Activated CD8-positive, alpha-beta T cell treated with anti-CD3 and anti-CD28 coated beads for 36 hours (primary cell): ENCODE measurements around the gene MYLK. TPM values are rescaled to one million over a fixed set of nuclear protein-coding genes. Genes with fewer than 3 reads are reported as not detected.

ENCODE experiments used
- ATAC-seq: fragments of 200-7000 bp; cut with Tn5 transposase; one replicate; pipeline ENCODE4 v1.10.0; 2021; ENCODE audit warnings: mild to moderate bottlenecking, moderate library complexity
- CTCF ChIA-PET: fragments of 350-600 bp; sonication (Branson Sonifier 250); formaldehyde crosslinking; loops from one replicate; lab custom pipeline; 2021; ENCODE audit warnings: antibody characterized with exemption; lab: Charles Lee
- POLR2A ChIA-PET: fragments of 350-600 bp; sonication (Branson Sonifier 250); formaldehyde crosslinking; loops from one replicate; lab custom pipeline; 2021; ENCODE audit warnings: antibody characterized with exemption; lab: Charles Lee
- DNase-seq: peaks from one replicate; pipeline ENCODE4 v3.0.0-alpha.2; 2020
- H3K27ac Mint-ChIP-seq: one replicate; pipeline ENCODE4 v1.8.0; 2021; ENCODE audit warnings: mild to moderate bottlenecking, mixed read lengths
- H3K27me3 Mint-ChIP-seq: one replicate; pipeline ENCODE4 v1.8.0; 2021; ENCODE audit warnings: mixed read lengths
- H3K36me3 Mint-ChIP-seq: one replicate; pipeline ENCODE4 v1.8.0; 2021; ENCODE audit warnings: low read depth, mixed read lengths
- H3K4me1 Mint-ChIP-seq: one replicate; pipeline ENCODE4 v1.8.0; 2021; ENCODE audit warnings: low read depth, mixed read lengths
- H3K4me3 Mint-ChIP-seq: one replicate; pipeline ENCODE4 v1.8.0; 2021; ENCODE audit warnings: mild to moderate bottlenecking, moderate library complexity, mixed read lengths
- H3K9me3 Mint-ChIP-seq: one replicate; pipeline ENCODE4 v1.8.0; 2021; ENCODE audit warnings: mixed read lengths
- intact Hi-C: fragments of 100-400 bp; cut with micrococcal nuclease; formaldehyde crosslinking; loops from one replicate; pipeline ENCODE4 v1.10.0; 2022
- total RNA-seq, 2 experiments: library from RNA; stranded (reverse); gene quantifications; one replicate each; pipeline ENCODE4 v1.2.3, GENCODE V29; 2021
- TF ChIP-seq, protein P1 (sequence below): fragments of 200-600 bp; IDR thresholded peaks from one replicate; pipeline ENCODE4 v1.8.0; 2022; ENCODE audit warnings: antibody characterized with exemption, mild to moderate bottlenecking

MYLK gene
- total RNA-seq, 2 experiments from 2014 or later, result 0.34 TPM; not detected in 1

DNA sequence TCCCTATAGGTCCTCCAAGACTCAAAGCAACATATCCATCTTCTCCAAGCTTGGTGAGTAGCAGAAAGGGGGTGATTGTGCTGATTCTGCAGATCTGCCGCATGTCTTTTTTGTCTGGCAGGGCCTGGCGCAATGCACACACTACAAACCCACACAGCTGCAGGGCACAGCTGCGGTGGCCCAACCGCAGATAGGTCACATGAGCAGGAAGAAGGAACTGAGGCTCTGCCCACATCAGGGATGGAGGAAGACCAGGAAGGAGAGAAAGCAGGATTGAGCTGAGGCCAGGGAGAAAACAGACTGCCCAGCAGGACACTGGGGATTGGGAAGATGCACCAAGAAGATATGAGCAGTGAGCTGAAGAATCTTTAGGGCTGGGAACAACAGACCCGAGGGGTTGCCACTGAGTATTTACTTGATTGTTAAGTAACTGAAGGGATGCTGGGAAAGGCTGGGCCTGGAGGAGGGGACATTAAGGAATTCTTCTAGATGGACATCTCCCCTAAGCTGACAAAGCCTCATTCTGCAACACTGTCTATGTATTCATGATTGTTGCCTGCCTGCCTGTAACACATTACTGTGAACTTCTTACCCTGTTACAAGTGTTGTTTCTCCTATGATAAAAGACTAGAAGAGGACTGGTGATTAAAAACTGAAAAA lies 126.7 kb downstream of the MYLK start:
- TF ChIP-seq, protein P1, sequence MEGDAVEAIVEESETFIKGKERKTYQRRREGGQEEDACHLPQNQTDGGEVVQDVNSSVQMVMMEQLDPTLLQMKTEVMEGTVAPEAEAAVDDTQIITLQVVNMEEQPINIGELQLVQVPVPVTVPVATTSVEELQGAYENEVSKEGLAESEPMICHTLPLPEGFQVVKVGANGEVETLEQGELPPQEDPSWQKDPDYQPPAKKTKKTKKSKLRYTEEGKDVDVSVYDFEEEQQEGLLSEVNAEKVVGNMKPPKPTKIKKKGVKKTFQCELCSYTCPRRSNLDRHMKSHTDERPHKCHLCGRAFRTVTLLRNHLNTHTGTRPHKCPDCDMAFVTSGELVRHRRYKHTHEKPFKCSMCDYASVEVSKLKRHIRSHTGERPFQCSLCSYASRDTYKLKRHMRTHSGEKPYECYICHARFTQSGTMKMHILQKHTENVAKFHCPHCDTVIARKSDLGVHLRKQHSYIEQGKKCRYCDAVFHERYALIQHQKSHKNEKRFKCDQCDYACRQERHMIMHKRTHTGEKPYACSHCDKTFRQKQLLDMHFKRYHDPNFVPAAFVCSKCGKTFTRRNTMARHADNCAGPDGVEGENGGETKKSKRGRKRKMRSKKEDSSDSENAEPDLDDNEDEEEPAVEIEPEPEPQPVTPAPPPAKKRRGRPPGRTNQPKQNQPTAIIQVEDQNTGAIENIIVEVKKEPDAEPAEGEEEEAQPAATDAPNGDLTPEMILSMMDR, result no peak
- Mint-ChIP-seq H3K27me3 (peaks cover 3% of the 10 kb centered on the region), H3K36me3 (no peaks in the 10 kb centered on the region), H3K9me3 (no peaks in the 10 kb centered on the region), H3K4me1 (peaks cover 3% of the 10 kb centered on the region), H3K27ac (no peak overlapping the region), H3K4me3 (no peak overlapping the region)
- ChIA-PET CTCF (interaction anchor here (1.1 to 1.5 kb wide), 2 partner anchors 105 to 255 kb away, joined by 3 read pairs; no protein-coding TSS in a partner anchor), POLR2A (no interaction called here)
- ATAC-seq (no peak), DNase-seq (peak; percentile 5)
- intact Hi-C loops, result no loop called here

DNA sequence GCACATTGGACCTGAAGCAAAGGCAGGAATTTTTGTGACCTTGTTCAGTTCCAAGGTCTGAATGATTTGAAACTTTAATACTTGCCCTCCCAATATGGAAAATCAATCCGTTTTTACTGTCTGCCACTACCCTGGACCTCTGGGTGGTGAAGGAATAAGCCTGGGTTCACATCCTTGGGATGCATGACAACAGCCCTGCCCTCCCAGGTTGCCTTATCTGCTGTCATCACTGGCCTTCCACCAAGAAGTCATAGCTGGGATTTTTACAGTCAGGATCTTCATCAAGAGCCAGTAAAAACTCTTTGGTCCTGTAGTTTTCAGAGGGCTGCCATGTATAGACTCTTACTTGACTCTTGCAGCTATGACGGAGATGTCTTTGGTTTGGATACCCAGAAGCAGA lies 128.6 kb downstream of the MYLK start:
- Mint-ChIP-seq H3K36me3 (no peaks in the 10 kb centered on the region), H3K27ac (no peak overlapping the region), H3K27me3 (peaks cover 3% of the 10 kb centered on the region), H3K9me3 (no peaks in the 10 kb centered on the region), H3K4me3 (no peak overlapping the region), H3K4me1 (peaks cover 3% of the 10 kb centered on the region)
- intact Hi-C loops, result no loop called here
- ChIA-PET POLR2A (no interaction called here), CTCF (no interaction called here)
- ATAC-seq (no peak), DNase-seq (no peak)
- TF ChIP-seq, protein P1, result no peak

DNA sequence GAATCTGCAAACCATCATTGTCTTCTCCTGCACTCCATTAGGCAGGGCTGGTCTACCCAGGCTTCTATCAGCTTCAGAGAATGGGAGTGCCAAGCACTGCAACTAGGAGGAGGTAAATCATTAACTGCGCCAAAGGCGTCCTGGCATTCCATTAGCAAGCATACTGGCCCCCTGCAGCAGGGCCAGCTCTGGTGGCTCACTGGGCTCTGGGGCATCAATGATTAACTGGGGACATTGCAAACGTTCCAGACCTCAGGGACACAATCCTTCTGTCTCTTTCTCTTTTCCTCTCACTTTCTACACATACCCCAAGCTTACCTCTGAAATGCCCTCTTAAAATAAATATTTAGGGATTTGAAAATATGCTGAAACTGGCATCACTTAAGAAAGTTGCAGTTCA lies 129.0 kb downstream of the MYLK start:
- intact Hi-C loops, result no loop called here
- no peak for ATAC-seq
- DNase-seq, result no peak
- H3K4me1 Mint-ChIP-seq, result peaks cover 3% of the 10 kb centered on the region
- H3K4me3 Mint-ChIP-seq, result no peak overlapping the region
- TF ChIP-seq, protein P1, result no peak
- CTCF ChIA-PET, result interaction anchor here (1.1 kb wide), 1 partner anchor 278 kb away, joined by 3 read pairs; no protein-coding TSS in a partner anchor
- H3K27ac Mint-ChIP-seq, result no peak overlapping the region
- H3K27me3 Mint-ChIP-seq, result peaks cover 3% of the 10 kb centered on the region
- no peaks in the 10 kb centered on the region for H3K9me3 Mint-ChIP-seq
- no peaks in the 10 kb centered on the region for H3K36me3 Mint-ChIP-seq
- POLR2A ChIA-PET, result no interaction called here

DNA sequence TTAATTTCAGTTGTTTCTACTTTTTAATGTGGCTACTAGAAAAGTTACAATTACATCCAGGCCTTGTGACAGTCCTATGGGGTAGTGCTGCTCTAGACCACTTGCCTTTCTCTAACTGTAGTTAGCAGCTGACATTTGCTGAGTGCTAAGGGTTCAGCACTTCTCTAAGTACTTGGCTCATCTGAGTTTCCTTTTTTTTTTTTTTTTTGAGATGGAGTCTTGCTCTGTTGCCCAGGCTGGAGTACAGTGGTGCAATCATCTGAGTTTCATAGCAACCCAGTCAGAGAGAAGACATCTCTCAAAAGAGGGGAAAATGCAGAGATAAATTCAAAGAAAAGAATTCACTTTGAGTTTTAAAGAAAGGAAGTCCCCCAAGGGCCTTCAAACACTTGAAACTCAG lies 130.8 kb downstream of the MYLK start:
- peaks cover 3% of the 10 kb centered on the region for H3K4me1 Mint-ChIP-seq
- peaks cover 3% of the 10 kb centered on the region for H3K27me3 Mint-ChIP-seq
- DNase-seq (no peak), ATAC-seq (no peak)
- ChIA-PET CTCF (no interaction called here), POLR2A (no interaction called here)
- TF ChIP-seq, protein P1, result no peak
- no peaks in the 10 kb centered on the region for H3K9me3 Mint-ChIP-seq
- H3K36me3 Mint-ChIP-seq, result no peaks in the 10 kb centered on the region
- intact Hi-C loops, result no loop called here
- no peak overlapping the region for H3K27ac Mint-ChIP-seq
- H3K4me3 Mint-ChIP-seq, result no peak overlapping the region

DNA sequence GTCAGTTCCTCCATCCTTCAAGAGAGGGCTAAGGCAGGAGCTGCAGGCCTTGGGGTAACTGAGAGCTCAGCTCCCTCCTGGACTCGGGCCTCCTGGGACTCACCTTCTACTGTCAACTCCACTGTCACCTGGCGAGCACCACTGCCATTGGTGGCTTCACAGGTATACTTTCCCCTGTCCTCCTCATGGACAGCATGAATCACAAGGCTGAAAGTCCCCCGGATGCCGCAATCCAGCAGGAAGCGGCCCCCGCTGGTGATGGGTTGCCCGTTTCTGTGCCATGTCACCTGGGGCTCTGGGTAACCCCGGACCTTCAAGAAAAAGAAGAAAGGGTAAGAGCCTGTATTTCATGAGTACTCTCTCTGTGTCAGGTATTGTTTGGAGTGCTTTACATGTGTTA lies 131.9 kb downstream of the MYLK start:
- H3K27ac Mint-ChIP-seq, result no peak overlapping the region
- H3K4me3 Mint-ChIP-seq, result no peak overlapping the region
- no peaks in the 10 kb centered on the region for H3K36me3 Mint-ChIP-seq
- H3K27me3 Mint-ChIP-seq, result peaks cover 4% of the 10 kb centered on the region
- TF ChIP-seq, protein P1, result no peak
- H3K4me1 Mint-ChIP-seq, result peaks cover 1% of the 10 kb centered on the region
- ATAC-seq (no peak), DNase-seq (no peak)
- POLR2A ChIA-PET, result no interaction called here
- intact Hi-C loops, result no loop called here
- CTCF ChIA-PET, result no interaction called here
- H3K9me3 Mint-ChIP-seq, result no peaks in the 10 kb centered on the region
